Common myeloid progenitor, CD34-positive (primary cell): ENCODE measurements around the gene KLK5.
A peak's percentile ranks its signal among the peaks of the same experiment; 100 is the strongest.

Experiments used
- CTCF ChIA-PET: fragments of 350-600 bp; sonication (Branson Sonifier 250); formaldehyde crosslinking; loops from one replicate; lab custom pipeline; 2021; ENCODE audit warnings: antibody characterized with exemption; lab: Charles Lee
- POLR2A ChIA-PET: fragments of 350-600 bp; sonication (Branson Sonifier 250); formaldehyde crosslinking; loops from one replicate; lab custom pipeline; 2021; ENCODE audit warnings: antibody characterized with exemption; lab: Charles Lee
- DNase-seq, 3 donors: peaks; one replicate each; pipeline versions ENCODE4 v3.0.0 to v3.0.0-alpha.2; 2013
- H3K27ac ChIP-seq, 2 experiments: 1 replicate in 1 of 2; 2 replicates in 1 of 2; pipeline ENCODE4 v1.7.0; 2013; ENCODE audit warnings: inconsistent platforms in 2 of 2, low read length in 2 of 2, mild to moderate bottlenecking in 2 of 2, low read depth in 1 of 2, moderate library complexity in 1 of 2; ENCODE audit not compliant: severe bottlenecking in 2 of 2, insufficient read depth in 1 of 2, poor library complexity in 1 of 2
- H3K27me3 ChIP-seq, 5 experiments: replicated peaks in 2 of 5; 1 replicate in 3 of 5; 2 replicates in 2 of 5; pipeline versions ENCODE4 v1.6.1 to v1.7.0; 2013; ENCODE audit warnings: low read length in 4 of 5, mild to moderate bottlenecking in 2 of 5, moderate library complexity in 2 of 5, inconsistent platforms in 1 of 5; ENCODE audit not compliant: insufficient read depth in 5 of 5, control insufficient read depth in 4 of 5
- H3K36me3 ChIP-seq, 4 experiments: 1 replicate in 2 of 4; 2 replicates in 2 of 4; pipeline versions ENCODE4 v1.6.1 to v1.7.0; 2013; ENCODE audit warnings: low read length in 3 of 4, control low read depth in 1 of 4, mild to moderate bottlenecking in 1 of 4; ENCODE audit not compliant: control insufficient read depth in 4 of 4, insufficient read depth in 4 of 4
- H3K4me1 ChIP-seq, 4 experiments: 1 replicate in 3 of 4; 2 replicates in 1 of 4; pipeline versions ENCODE4 v1.6.1 to v1.7.1; 2013; ENCODE audit warnings: low read length in 3 of 4, mild to moderate bottlenecking in 3 of 4, control low read depth in 1 of 4, inconsistent platforms in 1 of 4, moderate library complexity in 1 of 4; ENCODE audit not compliant: control insufficient read depth in 4 of 4, insufficient read depth in 4 of 4; ENCODE audit errors: control extremely low read depth in 1 of 4
- H3K4me3 ChIP-seq, 7 experiments: 1 replicate in 4 of 7; 2 replicates in 3 of 7; pipeline versions ENCODE4 v1.5.1 to v1.7.0; 2013; ENCODE audit warnings: mild to moderate bottlenecking in 7 of 7, low read length in 6 of 7, moderate library complexity in 6 of 7, inconsistent platforms in 2 of 7, low read depth in 2 of 7, control low read depth in 1 of 7; ENCODE audit not compliant: insufficient read depth in 4 of 7, control insufficient read depth in 1 of 7; ENCODE audit errors: extremely low read depth in 1 of 7
- H3K9me3 ChIP-seq, 5 experiments: 1 replicate in 4 of 5; 2 replicates in 1 of 5; pipeline versions ENCODE4 v1.6.1 to v1.7.1; 2013; ENCODE audit warnings: low read length in 4 of 5, mild to moderate bottlenecking in 2 of 5, inconsistent platforms in 1 of 5, low read depth in 1 of 5, moderate library complexity in 1 of 5; ENCODE audit not compliant: control insufficient read depth in 4 of 5, insufficient read depth in 2 of 5; ENCODE audit errors: control extremely low read depth in 1 of 5
- WGBS: methylation state at CpG from one replicate; pipeline ENCODE4 v1.1.5; 2013; ENCODE audit not compliant: insufficient coverage; 5-methylcytosine and 5-hydroxymethylcytosine counted together

Gene KLK5

GRCh38 chr19:50924586-50924985 is 28.3 kb downstream of the KLK5 start:
- Histone ChIP-seq H3K36me3 (no peaks in the 10 kb centered on the region), H3K27ac (no peak overlapping the region), H3K4me3 (no peak overlapping the region), H3K27me3 (peaks cover 2 to 30% (median 5%) of the 10 kb centered on the region in 5 experiments), H3K4me1 (peaks cover 0 to 8% (median 6%) of the 10 kb centered on the region in 4 experiments), H3K9me3 (no peaks in the 10 kb centered on the region)
- 76% methylated on average over 4 of the region's 6 CpGs for WGBS
- ChIA-PET POLR2A (no interaction called here), CTCF (interaction anchor here (0.6 kb wide), 1 partner anchor 373 kb away, joined by 3 read pairs; no protein-coding TSS in a partner anchor)
- no peak for DNase-seq

GRCh38 chr19:50922317-50922853 is 30.5 kb downstream of the KLK5 start:
- peak; percentile 72 to 87 (median 83) for DNase-seq
- POLR2A ChIA-PET, result no interaction called here

GRCh38 chr19:50921426-50922316 is 31.2 kb downstream of the KLK5 start:
- Histone ChIP-seq H3K27ac (no peak overlapping the region), H3K27me3 (peaks cover 0 to 34% (median 2%) of the 10 kb centered on the region in 5 experiments), H3K4me3 (no peak overlapping the region), H3K9me3 (no peaks in the 10 kb centered on the region), H3K36me3 (no peaks in the 10 kb centered on the region), H3K4me1 (peaks cover 0 to 8% (median 6%) of the 10 kb centered on the region in 4 experiments)
- 5% methylated on average over 8 of the region's 12 CpGs for WGBS
- no peak for DNase-seq
- POLR2A ChIA-PET, result no interaction called here
- CTCF ChIA-PET, result interaction anchor here (0.6 to 2.0 kb wide), 14 partner anchors 12 to 385 kb away, joined by 3 to 12 read pairs (median 3); no protein-coding TSS in a partner anchor

More at GRCh38 chr19:50922317-50922853, 30.5 kb downstream of the KLK5 start:
- 35% methylated on average over 20 of the region's 21 CpGs for WGBS
- H3K9me3 ChIP-seq, result no peaks in the 10 kb centered on the region
- H3K36me3 ChIP-seq, result no peaks in the 10 kb centered on the region
- no peak overlapping the region for H3K27ac ChIP-seq
- no peak overlapping the region for H3K4me3 ChIP-seq
- H3K4me1 ChIP-seq, result peaks cover 0 to 8% (median 6%) of the 10 kb centered on the region in 4 experiments
- H3K27me3 ChIP-seq, result peaks cover 0 to 31% (median 2%) of the 10 kb centered on the region in 5 experiments
- CTCF ChIA-PET, result interaction anchor here (0.6 to 2.0 kb wide), 13 partner anchors 12 to 386 kb away, joined by 3 to 12 read pairs (median 3); no protein-coding TSS in a partner anchor

GRCh38 chr19:50916069-50916468 is 36.8 kb downstream of the KLK5 start:
- DNase-seq, result no peak
- ChIA-PET CTCF (no interaction called here), POLR2A (no interaction called here)
- Histone ChIP-seq H3K27ac (no peak overlapping the region), H3K4me1 (no peaks in the 10 kb centered on the region), H3K4me3 (no peak overlapping the region), H3K27me3 (peaks cover 0 to 64% (median 12%) of the 10 kb centered on the region in 5 experiments), H3K36me3 (no peaks in the 10 kb centered on the region), H3K9me3 (no peaks in the 10 kb centered on the region)
- WGBS, result 100% methylated on average over 1 of the region's 2 CpGs

- ChIA-PET CTCF (no interaction called here), POLR2A (no interaction called here)
- no peaks in the 10 kb centered on the region for H3K36me3 ChIP-seq
- no peak for DNase-seq
- no peaks in the 10 kb centered on the region for H3K9me3 ChIP-seq
- no peak overlapping the region for H3K27ac ChIP-seq
- H3K4me3 ChIP-seq, result no peak overlapping the region
- WGBS, result 3% methylated on average over 23 of the region's 29 CpGs
- H3K27me3 ChIP-seq, result peaks cover 0 to 82% (median 30%) of the 10 kb centered on the region in 5 experiments
- H3K4me1 ChIP-seq, result peaks cover 0 to 8% (median 1%) of the 10 kb centered on the region in 4 experiments
Observed at GRCh38 chr19:50912727-50913716, 39.8 kb downstream of the KLK5 start.

- no peaks in the 10 kb centered on the region for H3K36me3 ChIP-seq
- CTCF ChIA-PET, result no interaction called here
- peaks cover 3 to 91% (median 32%) of the 10 kb centered on the region in 5 experiments for H3K27me3 ChIP-seq
- no peaks in the 10 kb centered on the region for H3K9me3 ChIP-seq
- DNase-seq, result no peak
- H3K27ac ChIP-seq, result no peak overlapping the region
- POLR2A ChIA-PET, result no interaction called here
- no peak overlapping the region for H3K4me3 ChIP-seq
- H3K4me1 ChIP-seq, result peaks cover 0 to 8% (median 1%) of the 10 kb centered on the region in 4 experiments
- 25% methylated on average over 11 of the region's 21 CpGs for WGBS
Observed at GRCh38 chr19:50912102-50912599, 40.7 kb downstream of the KLK5 start.
